Testis (tissue), 3 donors: ENCODE measurements around the gene ACSM4. TPM values are rescaled to one million over a fixed set of nuclear protein-coding genes. Genes with fewer than 3 reads are reported as not detected.

Source experiments
- DNase-seq: peaks from one replicate; pipeline ENCODE4 v3.0.0-alpha.2; 2019
- H3K27ac ChIP-seq, 2 donors: fragments of 200-600 bp; sonication (generic); one replicate each; pipeline ENCODE4 v1.5.1; 2019
- H3K27me3 ChIP-seq: fragments of 200-600 bp; sonication (generic); one replicate; pipeline ENCODE4 v1.5.1; 2019
- H3K36me3 ChIP-seq: fragments of 200-600 bp; sonication (generic); one replicate; pipeline ENCODE4 v1.5.1; 2017; ENCODE audit warnings: low read depth; ENCODE audit errors: missing control alignments
- H3K4me1 ChIP-seq: fragments of 200-600 bp; sonication (generic); one replicate; pipeline ENCODE4 v1.5.1; 2019
- H3K4me3 ChIP-seq, 2 donors: fragments of 200-600 bp; sonication (generic); one replicate each; pipeline ENCODE4 v1.5.1; 2017 to 2019
- H3K9me3 ChIP-seq: fragments of 200-600 bp; sonication (generic); one replicate; pipeline ENCODE4 v1.5.1; 2017
- POLR2A ChIP-seq: fragments of 450-650 bp; IDR thresholded peaks from one replicate; pipeline ENCODE4 v1.6.1; 2017; ENCODE audit warnings: antibody characterized with exemption, mild to moderate bottlenecking, moderate library complexity
- WGBS, 2 donors: methylation state at CpG; one replicate each; pipeline ENCODE4 v1.1.5; 2018; 5-methylcytosine and 5-hydroxymethylcytosine counted together
- intact Hi-C: fragments of 100-400 bp; cut with DNase I; formaldehyde crosslinking; loops from one replicate; pipeline ENCODE4 v1.15.1; 2023; ENCODE audit warnings: low total_unique reads
- polyA plus RNA-seq: library from polyadenylated mRNA; stranded (reverse); fragments of 350-450 nt; fragmentation: Illumina TruSeq; extraction: RNeasy Lipid Tissue Mini Kit (QIAGEN cat#74804); gene quantifications from one replicate; pipeline ENCODE4 v1.2.3, GENCODE V29; 2014; ENCODE audit warnings: low read depth, low replicate concordance; ENCODE audit not compliant: insufficient read depth
- total RNA-seq, 2 donors: library from RNA; depleted of rRNA; stranded (reverse); fragments of >200 nt; gene quantifications; one replicate each; pipeline ENCODE4 v1.2.3, GENCODE V29; 2016
- TF ChIP-seq, protein P1 (sequence below), 3 experiments: fragments of 450-650 bp in 2 of 3; fragments of 200-600 bp in 1 of 3; sonication (generic) in 1 of 3; IDR thresholded peaks; one replicate each; pipeline ENCODE4 v1.5.1; 2016 to 2019; ENCODE audit warnings: antibody characterized with exemption in 3 of 3, mild to moderate bottlenecking in 2 of 3, moderate library complexity in 1 of 3

ACSM4 gene
- total and polyA plus RNA-seq, 3 donors from 2014 or later = 0.79 to 2.5 (median 1.3) TPM

DNA sequence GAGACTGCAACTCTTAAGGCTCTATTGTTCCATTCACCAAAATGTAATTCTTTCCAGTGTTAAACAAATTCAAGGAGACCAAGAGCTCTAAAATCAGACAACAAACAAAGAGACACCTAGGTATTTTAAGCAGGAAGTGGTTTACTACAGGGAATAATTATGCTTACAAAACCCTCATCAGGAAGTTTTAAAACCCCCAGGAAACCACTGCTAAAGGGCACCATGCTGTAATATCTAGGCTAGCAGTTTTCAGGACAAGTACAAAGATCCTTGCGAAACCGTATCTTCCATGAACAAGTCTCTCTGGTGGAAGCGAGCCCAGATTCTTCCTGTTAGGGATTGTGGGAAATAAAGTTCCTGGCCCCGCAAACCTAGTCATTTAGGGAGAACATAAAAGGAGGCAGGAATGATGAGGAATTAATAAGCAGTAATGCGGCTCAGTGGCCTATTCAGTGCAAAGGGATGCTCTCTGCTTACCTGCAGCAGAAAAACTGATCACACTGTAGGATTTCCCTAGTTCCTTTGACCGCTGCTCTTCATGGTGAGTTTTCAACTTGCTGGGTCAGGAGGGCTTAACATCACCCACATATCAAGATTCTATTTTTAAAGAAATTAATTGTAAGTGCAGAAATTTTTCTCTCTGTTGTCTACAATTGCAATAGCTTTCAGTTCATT is 42.8 kb downstream of the ACSM4 start:
- no peaks in the 10 kb centered on the region for H3K9me3 ChIP-seq
- intact Hi-C loops = no loop called here
- H3K27ac ChIP-seq = no peak overlapping the region
- TF ChIP-seq POLR2A = no peak
- TF ChIP-seq, protein P1, sequence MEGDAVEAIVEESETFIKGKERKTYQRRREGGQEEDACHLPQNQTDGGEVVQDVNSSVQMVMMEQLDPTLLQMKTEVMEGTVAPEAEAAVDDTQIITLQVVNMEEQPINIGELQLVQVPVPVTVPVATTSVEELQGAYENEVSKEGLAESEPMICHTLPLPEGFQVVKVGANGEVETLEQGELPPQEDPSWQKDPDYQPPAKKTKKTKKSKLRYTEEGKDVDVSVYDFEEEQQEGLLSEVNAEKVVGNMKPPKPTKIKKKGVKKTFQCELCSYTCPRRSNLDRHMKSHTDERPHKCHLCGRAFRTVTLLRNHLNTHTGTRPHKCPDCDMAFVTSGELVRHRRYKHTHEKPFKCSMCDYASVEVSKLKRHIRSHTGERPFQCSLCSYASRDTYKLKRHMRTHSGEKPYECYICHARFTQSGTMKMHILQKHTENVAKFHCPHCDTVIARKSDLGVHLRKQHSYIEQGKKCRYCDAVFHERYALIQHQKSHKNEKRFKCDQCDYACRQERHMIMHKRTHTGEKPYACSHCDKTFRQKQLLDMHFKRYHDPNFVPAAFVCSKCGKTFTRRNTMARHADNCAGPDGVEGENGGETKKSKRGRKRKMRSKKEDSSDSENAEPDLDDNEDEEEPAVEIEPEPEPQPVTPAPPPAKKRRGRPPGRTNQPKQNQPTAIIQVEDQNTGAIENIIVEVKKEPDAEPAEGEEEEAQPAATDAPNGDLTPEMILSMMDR (IDR thresholded peaks at IDR 0.05) = no peak
- WGBS, 2 donors = 55 to 74% methylated on average over 6 of the region's 6 CpGs
- H3K4me3 ChIP-seq = no peak overlapping the region
- DNase-seq = no peak
- no peaks in the 10 kb centered on the region for H3K36me3 ChIP-seq
- no peaks in the 10 kb centered on the region for H3K4me1 ChIP-seq
- no peaks in the 10 kb centered on the region for H3K27me3 ChIP-seq

DNA sequence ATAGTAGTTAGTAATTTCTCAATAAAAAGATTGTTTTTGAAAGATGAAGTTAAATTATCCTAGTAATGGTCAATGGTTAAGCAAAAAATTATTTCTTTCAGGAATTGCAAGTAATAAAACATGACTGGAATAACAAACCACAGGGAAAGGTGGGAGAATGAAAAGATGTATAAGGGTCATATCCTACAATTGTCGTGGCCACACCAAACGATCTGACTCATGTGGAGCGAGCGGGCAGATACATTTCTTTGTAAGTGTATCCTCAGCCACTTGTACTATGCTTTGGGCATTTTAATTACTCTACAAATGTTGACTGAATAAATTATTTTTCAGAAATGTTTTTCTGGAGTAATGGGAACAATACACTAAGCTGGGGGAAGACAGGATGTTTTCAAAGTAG is 45.5 kb downstream of the ACSM4 start:
- Histone ChIP-seq H3K4me1 (no peaks in the 10 kb centered on the region), H3K9me3 (no peaks in the 10 kb centered on the region), H3K4me3 (no peak overlapping the region), H3K27me3 (no peaks in the 10 kb centered on the region), H3K36me3 (no peaks in the 10 kb centered on the region), H3K27ac (no peak overlapping the region)
- intact Hi-C loops = no loop called here
- WGBS, 2 donors = 84 to 95% methylated on average over 4 of the region's 4 CpGs
- no peak for DNase-seq
- no peak for TF ChIP-seq POLR2A
- TF ChIP-seq, protein P1 (IDR thresholded peaks at IDR 0.05) = no peak

DNA sequence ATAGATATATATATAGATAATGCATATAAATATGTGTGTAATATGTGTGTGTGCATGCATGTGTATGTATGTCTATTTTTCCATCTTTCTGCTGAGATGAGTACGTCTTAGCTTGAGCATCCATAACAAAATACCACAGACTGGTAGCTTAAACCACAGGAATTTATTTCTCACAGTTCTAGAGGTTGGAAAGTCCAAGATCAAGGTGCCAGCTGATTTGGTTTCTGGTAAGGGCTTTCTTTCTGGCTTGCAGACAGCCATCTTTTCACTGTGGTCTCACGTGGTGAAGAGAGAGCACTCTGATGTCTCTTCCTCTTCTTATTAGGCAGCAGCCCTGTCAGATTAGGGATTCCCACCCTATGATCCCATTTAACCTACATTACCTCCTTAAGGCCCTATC is 47.3 kb downstream of the ACSM4 start:
- no peak overlapping the region for H3K27ac ChIP-seq
- intact Hi-C loops = no loop called here
- H3K36me3 ChIP-seq = no peaks in the 10 kb centered on the region
- DNase-seq = no peak
- H3K4me1 ChIP-seq = no peaks in the 10 kb centered on the region
- H3K9me3 ChIP-seq = no peaks in the 10 kb centered on the region
- 72 to 76% methylated on average over 2 of the region's 2 CpGs for WGBS, 2 donors
- H3K4me3 ChIP-seq = no peak overlapping the region
- TF ChIP-seq, protein P1 (IDR thresholded peaks at IDR 0.05) = no peak
- no peak for TF ChIP-seq POLR2A
- H3K27me3 ChIP-seq = no peaks in the 10 kb centered on the region

DNA sequence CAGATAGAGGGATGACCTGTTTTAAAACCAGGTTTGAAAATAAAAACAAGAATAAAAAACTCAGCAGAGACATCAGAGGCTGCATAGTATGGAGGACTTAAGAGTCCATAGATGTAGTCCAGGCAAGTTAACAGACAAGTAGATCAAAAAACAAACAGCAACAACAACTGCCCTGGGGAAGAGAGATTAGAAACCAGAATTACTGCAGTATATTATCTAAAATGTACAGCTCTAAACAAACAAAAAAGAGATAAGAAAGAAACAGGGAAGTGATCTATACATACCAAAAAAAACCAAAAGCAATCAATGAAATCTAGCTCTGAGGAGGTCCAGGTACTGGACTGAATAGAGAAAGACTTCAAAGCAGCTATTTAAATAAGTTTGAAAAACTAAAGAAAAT is 48.8 kb downstream of the ACSM4 start:
- TF ChIP-seq, protein P1 (IDR thresholded peaks at IDR 0.05) = no peak
- TF ChIP-seq POLR2A = no peak
- H3K36me3 ChIP-seq = no peaks in the 10 kb centered on the region
- H3K4me3 ChIP-seq = no peak overlapping the region
- no peak for DNase-seq
- H3K27me3 ChIP-seq = no peaks in the 10 kb centered on the region
- no peak overlapping the region for H3K27ac ChIP-seq
- H3K9me3 ChIP-seq = no peaks in the 10 kb centered on the region
- H3K4me1 ChIP-seq = no peaks in the 10 kb centered on the region
- intact Hi-C loops = no loop called here

DNA sequence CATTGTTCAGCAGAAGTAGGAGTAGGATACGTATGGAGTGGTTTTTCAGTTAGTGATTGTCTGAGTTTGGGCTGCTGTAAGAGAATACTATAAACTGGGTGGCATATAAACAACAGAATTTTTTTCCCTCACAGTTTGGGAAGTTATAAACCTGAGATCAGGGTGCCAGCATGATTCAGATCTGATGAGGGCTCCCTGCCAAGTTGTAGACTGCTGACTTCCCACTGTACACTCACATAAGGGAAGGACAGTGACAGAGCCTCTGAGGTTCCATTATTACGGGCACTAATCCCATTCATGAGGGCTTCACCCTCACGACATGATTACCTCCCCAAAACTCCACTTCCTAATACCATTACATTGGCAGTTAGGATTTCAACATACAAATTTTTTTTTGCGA is 50.7 kb downstream of the ACSM4 start:
- Histone ChIP-seq H3K4me3 (no peak overlapping the region), H3K4me1 (no peaks in the 10 kb centered on the region), H3K27me3 (no peaks in the 10 kb centered on the region), H3K9me3 (no peaks in the 10 kb centered on the region), H3K27ac (no peak overlapping the region), H3K36me3 (no peaks in the 10 kb centered on the region)
- intact Hi-C loops = no loop called here
- no peak for TF ChIP-seq POLR2A
- TF ChIP-seq, protein P1 (IDR thresholded peaks at IDR 0.05) = no peak
- WGBS, 2 donors = 82 to 92% methylated on average over 4 of the region's 4 CpGs
- DNase-seq = no peak
